GM12874 (cell line): Measurements from ENCODE around the gene CACNA1A.

ENCODE experiments used
- CTCF ChIP-seq: IDR thresholded peaks from 2 replicates; pipeline ENCODE4 v1.5.1; 2011; ENCODE audit warnings: low read depth, mild to moderate bottlenecking, control low read depth, low read length, moderate library complexity; ENCODE audit not compliant: insufficient read depth

CACNA1A gene

GRCh38 chr19:13400296-13400695 is 106.0 kb downstream of the CACNA1A start:
- no peak for TF ChIP-seq CTCF

DNA sequence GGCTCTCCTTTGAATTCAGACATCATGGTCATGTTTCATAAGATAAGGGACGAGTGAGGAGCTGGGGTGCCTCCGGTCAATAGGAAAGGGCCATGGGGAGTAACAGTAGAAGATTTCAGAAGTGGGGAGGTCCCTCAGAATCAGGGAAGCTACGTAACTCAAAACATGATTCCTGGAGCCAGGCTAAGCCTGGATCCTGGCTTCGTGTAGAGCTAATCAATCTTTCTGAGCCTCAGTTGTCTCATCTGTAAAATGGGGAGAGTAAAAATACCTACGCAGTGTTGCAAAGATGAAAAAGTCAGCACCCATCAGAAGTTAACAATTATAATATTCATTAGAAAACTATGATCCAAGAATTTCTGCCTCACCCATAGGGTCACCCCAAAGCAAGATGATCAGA is 106.5 kb downstream of the CACNA1A start:
- TF ChIP-seq CTCF = no peak

- no peak for TF ChIP-seq CTCF
These were observed 107.2 kb downstream of the CACNA1A start for GRCh38 chr19:13398780-13399726.

GRCh38 chr19:13398182-13398581 is 108.1 kb downstream of the CACNA1A start:
- no peak for TF ChIP-seq CTCF

- TF ChIP-seq CTCF = no peak
These were observed 109.8 kb downstream of the CACNA1A start for GRCh38 chr19:13396250-13397080.

DNA sequence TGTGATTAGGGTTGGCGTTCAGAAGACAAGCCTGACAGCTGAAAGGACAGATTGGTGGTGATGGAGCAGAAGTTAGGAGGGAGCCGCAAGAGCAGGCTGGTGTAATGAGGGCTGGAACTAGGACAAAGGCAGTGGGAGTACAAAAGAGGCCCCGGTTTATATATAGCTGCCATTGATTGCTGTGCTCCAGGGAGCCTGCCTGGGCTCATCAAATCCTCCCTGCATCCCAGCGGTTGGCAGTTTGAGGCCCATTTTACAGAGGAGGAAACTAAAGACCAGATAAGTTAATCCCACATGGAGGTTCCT is 123.7 kb downstream of the CACNA1A start:
- TF ChIP-seq CTCF = no peak

GRCh38 chr19:13381827-13382632 is 124.2 kb downstream of the CACNA1A start:
- TF ChIP-seq CTCF = no peak
